Stimulated activated CD4-positive, alpha-beta T cell treated with anti-CD3 and anti-CD28 coated beads, Interleukin-12 subunit alpha, Interleukin-12 subunit beta, amount 100 ng/mL, for 24 hours (primary cell): Measurements from ENCODE around the gene PLXNA2.

Experiments used
- DNase-seq, 2 experiments: peaks; one replicate each; pipeline ENCODE4 v3.0.0-alpha.2; 2020; ENCODE audit warnings: low read depth in 2 of 2

PLXNA2 gene

DNA sequence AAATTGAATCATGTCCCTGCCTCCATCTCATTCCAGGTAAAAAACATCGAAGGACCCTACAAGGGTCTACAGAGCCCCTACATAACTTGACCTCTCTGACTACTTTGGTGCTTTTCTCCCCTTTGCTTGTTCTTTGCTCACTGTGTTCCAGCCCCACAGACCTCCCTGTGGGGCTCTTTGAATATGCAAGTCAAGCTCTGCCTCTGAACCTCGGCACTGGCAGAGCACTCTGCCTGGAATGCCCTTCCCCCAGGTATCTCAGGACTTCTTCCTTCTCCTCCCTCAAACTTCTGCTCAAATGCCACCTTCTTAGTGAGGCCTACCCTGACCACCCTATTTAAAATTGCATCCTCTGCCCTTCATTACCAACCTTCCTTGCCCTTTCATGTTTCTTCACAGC, 245.5 kb downstream of the PLXNA2 start:
- no peak for DNase-seq

DNA sequence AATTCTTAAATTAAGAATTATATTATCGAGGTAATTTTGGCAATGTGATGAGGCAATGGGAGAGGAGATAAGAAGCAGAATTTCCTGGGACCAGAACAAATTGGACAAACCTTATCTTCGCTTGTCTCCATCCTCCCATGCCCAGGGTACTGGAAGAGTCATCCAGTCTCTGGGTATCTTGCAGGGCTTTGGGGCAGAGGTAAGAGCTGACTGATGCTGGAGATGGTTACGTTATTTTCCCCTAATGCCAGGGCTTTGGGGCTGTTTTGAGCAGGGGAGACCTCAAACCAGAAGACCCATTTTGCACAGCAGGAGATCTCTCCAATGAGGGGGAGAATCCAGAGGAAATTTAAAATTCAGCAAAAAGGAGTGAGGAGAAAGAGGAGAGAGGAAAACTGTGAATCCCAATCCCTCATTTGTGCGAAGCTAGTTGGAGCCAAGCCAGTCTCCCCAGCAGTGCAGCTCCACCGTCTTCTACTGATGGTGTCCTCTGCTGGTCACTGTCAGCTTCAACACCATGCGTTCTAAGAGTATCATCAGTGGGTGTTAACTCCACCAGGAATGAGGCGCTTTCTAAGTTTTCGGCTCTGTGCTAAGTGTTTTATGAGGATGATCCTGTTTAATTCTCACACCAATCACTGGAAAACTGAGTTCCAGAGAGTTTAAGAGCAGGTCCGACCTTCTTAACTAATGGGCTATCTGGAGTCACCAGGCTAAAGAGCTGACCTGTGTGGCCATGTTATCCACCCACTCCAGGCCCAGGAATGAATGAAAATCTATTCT, 246.5 kb downstream of the PLXNA2 start:
- peak; percentile 11 to 39 for DNase-seq

DNA sequence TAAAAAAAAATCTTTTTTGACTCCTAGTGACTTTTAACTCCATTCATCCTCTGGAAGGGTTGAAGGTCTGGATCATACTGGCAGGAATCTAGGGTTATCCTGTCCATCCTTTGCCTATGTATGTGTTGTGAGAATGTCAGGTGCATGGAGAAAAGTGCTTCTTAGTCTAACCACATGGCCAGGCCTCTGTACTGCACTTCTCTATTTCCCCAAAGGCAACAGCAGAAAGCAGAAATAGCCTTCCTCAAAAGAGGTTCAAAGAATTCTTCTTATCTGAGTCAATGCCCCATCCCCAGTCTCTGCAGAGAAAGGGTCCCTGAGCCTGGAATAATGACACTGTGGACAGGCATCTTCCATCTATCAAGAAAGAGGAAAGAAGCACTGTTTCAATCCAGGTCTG, 247.5 kb downstream of the PLXNA2 start:
- DNase-seq: no peak

- no peak for DNase-seq
These were observed 248.6 kb downstream of the PLXNA2 start for GRCh38 chr1:207995576-207995975.

DNA sequence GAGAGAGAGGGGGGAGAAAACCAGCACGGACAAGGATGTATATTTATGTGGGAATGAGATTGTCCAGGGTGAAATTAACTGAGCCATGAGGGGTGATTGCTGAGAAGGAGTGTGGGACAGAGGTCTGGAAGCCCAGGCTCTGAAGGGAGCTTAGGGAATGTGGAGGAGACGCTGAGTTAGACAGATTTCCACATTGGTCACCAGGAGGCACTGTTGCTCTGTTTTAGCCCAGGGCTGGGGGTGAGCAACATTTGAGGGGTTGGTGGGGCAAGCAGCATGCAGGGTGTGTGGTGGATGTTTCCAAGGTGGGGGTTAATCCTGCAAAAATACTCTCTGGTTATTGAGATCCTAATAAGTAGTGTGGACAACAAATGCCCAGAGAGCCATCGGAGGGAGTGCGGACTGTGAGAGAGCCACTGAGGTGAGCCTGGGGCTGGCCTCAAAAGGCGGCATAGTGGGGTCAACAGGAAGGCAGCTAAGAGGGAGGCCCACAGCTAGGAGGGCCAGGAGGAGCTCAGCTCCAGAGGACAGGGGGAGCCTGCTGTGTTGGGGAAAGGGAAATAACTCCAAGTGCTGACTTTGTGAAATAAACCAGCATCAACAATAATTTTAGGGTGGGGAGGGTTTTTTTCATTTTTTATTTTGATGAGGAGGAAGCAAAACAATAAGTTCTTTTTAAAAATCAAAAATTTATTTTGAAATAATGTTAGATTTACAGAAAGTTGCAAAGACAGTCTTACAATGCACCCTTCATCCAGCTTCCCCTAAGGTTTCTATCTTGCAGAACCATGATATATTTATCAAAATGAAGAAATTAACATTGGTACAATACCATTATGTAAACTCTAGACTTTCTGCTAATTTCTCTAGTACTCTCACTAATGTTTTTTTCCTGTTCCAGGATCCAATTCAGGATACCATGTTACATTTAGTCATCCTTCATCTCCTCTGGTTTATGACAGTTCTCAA, 250.4 kb downstream of the PLXNA2 start:
- no peak for DNase-seq

DNA sequence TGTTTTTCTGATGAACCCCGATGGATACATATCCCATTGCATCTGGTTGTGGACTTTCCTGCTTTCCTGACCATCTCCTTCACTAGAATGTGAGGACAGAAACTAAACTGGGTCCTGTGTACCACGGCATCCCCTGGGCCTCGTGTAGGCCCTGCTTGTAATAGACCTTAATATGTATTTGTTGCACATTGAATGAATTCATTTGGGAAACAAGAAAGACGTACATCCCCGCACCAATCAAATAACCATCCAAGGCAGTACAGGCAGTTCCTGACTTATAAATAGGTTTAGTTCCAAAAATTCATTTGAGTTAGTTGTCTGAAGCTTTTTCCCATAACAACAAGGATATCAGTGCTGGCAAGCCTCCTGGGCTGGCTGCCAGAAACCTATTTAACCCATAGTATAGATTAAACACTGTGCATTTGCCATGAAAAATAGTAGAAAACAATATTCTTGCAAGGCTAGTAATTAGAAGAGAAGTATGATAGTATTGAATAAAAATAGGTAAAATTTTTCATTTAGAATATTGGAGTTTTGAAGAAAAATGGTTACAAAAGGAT, 251.4 kb downstream of the PLXNA2 start:
- no peak for DNase-seq

- DNase-seq: no peak
These were observed 252.6 kb downstream of the PLXNA2 start for GRCh38 chr1:207991583-207992026.

DNA sequence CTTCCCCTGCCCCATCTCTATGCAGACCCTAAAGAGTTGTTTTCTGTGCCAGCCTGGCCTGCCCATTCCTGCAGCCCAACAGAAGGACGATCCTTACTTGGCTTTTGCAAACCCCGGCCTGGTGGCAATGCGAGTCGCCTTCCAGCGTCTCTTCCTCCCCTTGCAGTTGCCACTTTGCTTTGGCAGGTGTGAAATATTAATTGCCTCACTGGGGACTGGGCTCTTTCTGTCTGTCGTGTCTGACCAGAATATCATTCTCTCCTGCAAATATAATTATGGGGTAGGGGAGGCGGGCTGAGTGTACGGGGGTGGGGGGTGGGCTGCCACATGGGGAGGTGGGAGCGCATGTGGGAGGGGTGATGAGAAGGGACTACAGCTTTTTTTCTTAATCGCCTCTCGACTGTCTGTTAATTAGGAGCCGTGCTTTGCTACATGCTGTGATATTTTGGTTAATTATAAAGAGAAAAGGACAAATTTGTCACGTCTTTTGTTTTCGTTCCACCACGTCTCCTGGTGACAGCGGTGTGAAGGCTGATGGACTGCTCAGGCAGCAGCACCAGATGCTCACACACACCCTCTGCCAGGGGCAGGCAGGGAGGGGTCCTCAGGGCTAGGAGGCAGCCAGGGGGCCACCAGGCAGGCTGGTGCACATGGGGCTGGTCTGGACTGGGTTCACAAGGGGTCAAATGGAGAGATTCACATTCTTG, 253.2 kb downstream of the PLXNA2 start:
- DNase-seq: no peak

- DNase-seq: no peak
These were observed 253.7 kb downstream of the PLXNA2 start for GRCh38 chr1:207990455-207990854.

GRCh38 chr1:207988326-207989165, 255.6 kb downstream of the PLXNA2 start:
- no peak for DNase-seq

DNA sequence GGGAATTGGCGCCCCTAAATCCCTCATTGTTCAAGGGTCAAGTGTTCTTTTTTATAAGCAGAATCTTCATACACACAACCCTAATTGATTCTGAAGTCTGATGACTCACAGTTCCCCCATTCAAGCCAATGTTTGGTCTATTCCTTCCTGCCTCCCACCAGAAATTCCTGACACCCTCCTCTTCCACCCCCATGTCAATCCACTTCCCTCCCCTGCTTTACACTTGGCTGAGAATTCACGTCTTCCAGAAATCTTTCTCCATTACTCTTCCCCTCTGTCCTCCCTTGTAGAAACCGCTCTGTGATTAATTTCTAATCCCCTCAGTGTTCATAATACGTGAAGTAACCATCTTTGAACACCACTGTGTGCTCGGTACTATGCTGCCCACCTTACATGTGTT, 257.0 kb downstream of the PLXNA2 start:
- DNase-seq: no peak

- DNase-seq: no peak
These were observed 258.2 kb downstream of the PLXNA2 start for GRCh38 chr1:207985996-207986395.

DNA sequence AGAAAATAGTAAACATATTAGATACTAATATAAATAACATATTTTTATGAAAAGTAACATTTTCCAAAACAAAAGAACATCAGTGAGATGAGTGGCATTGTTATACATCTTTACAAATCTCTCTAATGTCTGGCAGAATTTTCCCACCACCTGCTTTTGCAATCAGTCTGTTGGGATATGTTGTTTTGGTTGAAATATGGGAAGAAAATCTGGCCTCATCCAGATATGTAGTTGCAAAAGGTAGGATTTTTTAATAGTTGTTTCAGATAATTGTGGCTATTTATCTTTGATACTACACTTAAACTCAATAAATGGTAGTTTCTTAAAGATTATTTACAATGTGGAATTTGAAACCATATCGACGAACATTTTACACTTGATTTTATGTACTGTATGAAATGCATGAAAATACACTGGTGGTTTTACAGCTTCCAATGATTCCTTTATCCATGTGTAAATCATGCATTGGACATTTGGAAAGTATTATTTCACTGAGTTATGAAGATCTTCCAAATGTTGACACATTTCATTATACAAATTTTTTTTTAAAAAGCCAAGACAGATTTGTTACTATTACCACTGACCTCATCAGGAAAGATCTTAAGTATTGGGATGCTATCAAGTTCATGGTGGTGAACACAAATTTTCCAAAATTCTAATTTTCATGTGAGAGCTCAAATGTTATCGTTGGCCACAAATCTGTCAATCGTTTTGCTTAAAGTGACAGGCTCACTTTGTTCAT, 259.2 kb downstream of the PLXNA2 start:
- no peak for DNase-seq

DNA sequence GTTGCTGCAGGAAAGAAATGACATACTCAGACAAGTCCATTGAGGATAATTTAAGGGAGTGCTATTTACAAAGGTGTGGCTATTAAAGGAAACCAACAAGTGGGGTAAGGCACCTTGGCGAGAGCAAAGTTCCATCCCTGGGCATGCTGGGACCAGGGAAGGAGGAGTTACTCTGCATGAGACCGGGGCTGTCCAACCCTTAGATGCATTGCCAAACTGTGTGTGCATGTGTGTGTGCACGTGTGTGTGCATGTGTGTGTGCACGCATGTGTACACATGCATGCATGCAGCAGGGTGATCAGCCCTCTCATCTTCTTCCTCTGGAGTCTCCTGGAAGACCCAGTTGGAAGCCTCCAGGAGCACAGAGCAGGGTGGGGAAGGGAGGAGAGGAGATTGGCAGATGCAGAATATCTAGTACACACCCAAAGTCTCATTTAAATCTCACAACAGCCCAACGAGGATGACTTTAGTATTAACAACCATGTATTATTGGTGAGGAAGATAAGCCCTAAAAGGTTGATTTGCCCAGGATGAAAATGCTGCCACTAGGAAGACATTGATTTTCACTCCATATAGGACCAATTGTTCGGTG, 261.0 kb downstream of the PLXNA2 start:
- DNase-seq: no peak

GRCh38 chr1:207981976-207982375, 262.2 kb downstream of the PLXNA2 start:
- no peak for DNase-seq

DNA sequence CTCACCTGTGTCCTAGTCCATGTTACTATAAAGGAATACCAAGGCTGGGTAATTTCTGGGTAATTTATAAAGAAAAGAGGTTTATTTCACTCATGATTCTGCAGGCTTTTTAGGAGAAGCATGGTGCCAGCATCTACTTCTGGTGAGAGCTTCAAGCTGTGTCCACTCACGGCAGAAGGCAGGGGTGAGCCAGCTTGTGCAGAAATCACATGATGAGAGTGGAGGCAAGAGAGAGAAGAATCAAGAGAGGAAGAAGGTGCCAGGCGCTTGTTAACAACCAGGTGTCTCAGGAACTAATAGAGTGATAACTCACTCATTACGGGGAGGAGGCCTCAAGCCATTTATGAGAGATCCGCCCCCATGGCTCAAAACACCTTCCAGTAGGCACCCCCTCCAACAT, 265.7 kb downstream of the PLXNA2 start:
- DNase-seq: no peak

DNA sequence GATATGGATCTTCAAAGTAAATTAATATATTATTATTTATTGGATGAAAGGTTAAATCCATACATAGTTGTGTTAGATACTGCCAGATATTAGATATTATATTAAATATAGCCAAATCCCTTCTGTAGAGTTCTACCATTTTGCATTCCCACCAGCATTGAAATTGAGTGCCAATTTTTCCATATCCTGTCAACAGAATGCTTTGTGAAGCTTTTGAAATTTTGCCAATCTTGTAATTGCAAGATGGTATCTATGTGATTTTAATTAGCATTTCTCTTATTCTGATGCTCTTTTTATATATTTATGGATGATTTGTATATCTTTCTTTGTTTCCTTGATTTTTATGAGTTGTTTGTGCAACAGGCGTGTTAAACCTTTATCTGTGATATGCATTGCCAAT, 266.3 kb downstream of the PLXNA2 start:
- no peak for DNase-seq

GRCh38 chr1:207973898-207974568, 270.2 kb downstream of the PLXNA2 start:
- no peak for DNase-seq

DNA sequence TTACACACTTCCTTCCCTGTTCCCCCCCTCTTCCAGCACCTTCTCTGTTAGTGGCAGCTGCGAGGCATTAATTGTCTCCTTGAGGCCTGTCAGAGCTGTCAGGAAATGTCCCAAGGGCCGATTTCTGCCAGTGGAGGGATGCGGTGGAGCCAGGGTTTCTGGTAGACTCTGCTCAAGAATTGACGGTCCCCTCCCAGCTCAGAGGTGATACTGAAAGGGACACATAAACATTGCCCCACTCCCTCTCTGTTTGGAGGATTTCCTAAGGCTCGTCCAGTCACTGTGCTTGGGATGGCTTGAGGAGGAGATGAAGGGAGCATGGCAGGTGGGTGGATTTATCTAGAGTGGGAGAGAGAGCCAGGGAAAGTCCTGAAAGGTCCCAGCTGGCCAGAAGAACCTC, 271.8 kb downstream of the PLXNA2 start:
- DNase-seq: no peak
